GM23338 (cell line): ENCODE data around the gene TMPRSS3. TPM values are rescaled to one million over a fixed set of nuclear protein-coding genes. Genes with fewer than 3 reads are reported as not detected.
A peak's percentile ranks its signal among the peaks of the same experiment; 100 is the strongest.

ENCODE experiments used
- ATAC-seq: fragments of 200-7000 bp; cut with Tn5 transposase; 3 replicates; pipeline ENCODE4 v1.9.1; 2020
- DNase-seq: peaks from one replicate; pipeline ENCODE4 v3.0.0-alpha.2; 2015; ENCODE audit warnings: low spot score
- H2AFZ ChIP-seq: fragments of 200-600 bp; sonication (generic); 2 replicates; pipeline ENCODE4 v1.8.0; 2016; ENCODE audit warnings: antibody characterized with exemption, mild to moderate bottlenecking, moderate library complexity
- H3F3A ChIP-seq: fragments of 200-600 bp; sonication (generic); replicated peaks from 2 replicates; pipeline ENCODE4 v1.8.0; 2017; ENCODE audit warnings: antibody characterized with exemption, mixed run types, low read depth
- H3K27ac ChIP-seq: fragments of 200-600 bp; sonication (generic); 2 replicates; pipeline ENCODE4 v1.6.1; 2016; ENCODE audit warnings: low read depth
- H3K27me3 ChIP-seq: fragments of 200-600 bp; sonication (generic); 2 replicates; pipeline ENCODE4 v1.8.0; 2016; ENCODE audit warnings: mild to moderate bottlenecking, mixed run types, moderate library complexity; ENCODE audit not compliant: insufficient read depth
- H3K36me3 ChIP-seq: fragments of 200-600 bp; sonication (generic); 2 replicates; pipeline ENCODE4 v1.8.0; 2016; ENCODE audit warnings: mild to moderate bottlenecking; ENCODE audit not compliant: insufficient read depth
- H3K4me1 ChIP-seq: fragments of 200-600 bp; sonication (generic); 2 replicates; pipeline ENCODE4 v1.8.0; 2016; ENCODE audit warnings: mild to moderate bottlenecking, moderate library complexity; ENCODE audit not compliant: insufficient read depth
- H3K4me2 ChIP-seq: fragments of 200-600 bp; sonication (generic); 2 replicates; pipeline ENCODE4 v1.7.1; 2017; ENCODE audit warnings: mixed run types
- H3K4me3 ChIP-seq: fragments of 200-600 bp; sonication (generic); 2 replicates; pipeline ENCODE4 v1.6.1; 2016; ENCODE audit warnings: mixed run types
- H3K79me2 ChIP-seq: fragments of 200-600 bp; sonication (generic); replicated peaks from 2 replicates; pipeline ENCODE4 v1.8.0; 2017; ENCODE audit warnings: mild to moderate bottlenecking; ENCODE audit not compliant: insufficient read depth
- H3K9me2 ChIP-seq: fragments of 200-600 bp; sonication (generic); 2 replicates; pipeline ENCODE4 v1.8.0; 2017; ENCODE audit not compliant: insufficient read depth
- H4K20me1 ChIP-seq: fragments of 200-600 bp; sonication (generic); replicated peaks from 2 replicates; pipeline ENCODE4 v1.8.0; 2017; ENCODE audit warnings: mild to moderate bottlenecking; ENCODE audit not compliant: insufficient read depth
- H3K27ac Mint-ChIP-seq: 2 replicates; pipeline ENCODE4 v1.8.0; 2020; ENCODE audit warnings: inconsistent platforms, mild to moderate bottlenecking, moderate library complexity, mixed read lengths
- H3K27me3 Mint-ChIP-seq: 3 replicates; pipeline ENCODE4 v1.8.0; 2022; ENCODE audit warnings: low read depth, mild to moderate bottlenecking, moderate library complexity, mixed read lengths, inconsistent platforms; ENCODE audit not compliant: insufficient read depth, poor library complexity
- H3K36me3 Mint-ChIP-seq: 3 replicates; pipeline ENCODE4 v1.8.0; 2021; ENCODE audit warnings: low read depth, mild to moderate bottlenecking, inconsistent platforms, moderate library complexity, mixed read lengths
- H3K4me1 Mint-ChIP-seq: 3 replicates; pipeline ENCODE4 v1.8.0; 2020; ENCODE audit warnings: mild to moderate bottlenecking, inconsistent platforms, mixed read lengths
- H3K4me3 Mint-ChIP-seq: 3 replicates; pipeline ENCODE4 v1.8.0; 2021; ENCODE audit warnings: moderate library complexity, mild to moderate bottlenecking, inconsistent platforms, mixed read lengths
- H3K9me3 Mint-ChIP-seq: 3 replicates; pipeline ENCODE4 v1.8.0; 2020; ENCODE audit warnings: moderate library complexity, mild to moderate bottlenecking, inconsistent platforms, mixed read lengths
- CTCF ChIP-seq, 2 experiments: fragments of 200-600 bp in 1 of 2; sonication (generic) in 1 of 2; conservative IDR thresholded peaks; 2 replicates each; pipeline versions ENCODE4 v1.5.1 to v1.6.1; 2016 to 2017; ENCODE audit warnings: antibody characterized with exemption in 2 of 2, low read depth in 2 of 2, mild to moderate bottlenecking in 2 of 2, moderate library complexity in 1 of 2
- EZH2phosphoT487 ChIP-seq: fragments of 200-600 bp; sonication (generic); IDR thresholded peaks from one replicate; pipeline ENCODE4 v1.8.1; 2018; ENCODE audit warnings: antibody characterized with exemption; ENCODE audit not compliant: unreplicated experiment
- JUNB ChIP-seq: IDR thresholded peaks from one replicate; pipeline ENCODE4 v1.6.1; 2016; ENCODE audit warnings: antibody characterized with exemption; ENCODE audit not compliant: unreplicated experiment
- NANOG ChIP-seq: IDR thresholded peaks from 2 replicates; pipeline ENCODE4 v1.6.1; 2016; ENCODE audit warnings: antibody characterized with exemption, borderline replicate concordance
- REST ChIP-seq: IDR thresholded peaks from one replicate; pipeline ENCODE4 v1.6.1; 2018; ENCODE audit warnings: antibody characterized with exemption; ENCODE audit not compliant: unreplicated experiment
- ZNF114 ChIP-seq: fragments of 250-450 bp; sonication (Bioruptor Pico); IDR thresholded peaks from 2 replicates; pipeline ENCODE4 v1.5.0; 2020; ENCODE audit warnings: mild to moderate bottlenecking, moderate library complexity
- ZNF331 ChIP-seq: fragments of 250-450 bp; sonication (Bioruptor Pico); IDR thresholded peaks from 2 replicates; pipeline ENCODE4 v1.5.0; 2020; ENCODE audit warnings: low read depth, mild to moderate bottlenecking, moderate library complexity
- ZNF462 ChIP-seq: fragments of 250-450 bp; sonication (Bioruptor Pico); IDR thresholded peaks from 2 replicates; pipeline ENCODE4 v1.5.0; 2020; ENCODE audit warnings: mild to moderate bottlenecking, moderate library complexity
- polyA plus RNA-seq: library from polyadenylated mRNA; unstranded; fragments of >200 nt; fragmentation: Nextera tagmentation; extraction: Ambion mirVana; gene quantifications from 2 replicates; pipeline ENCODE4 v1.2.1, GENCODE V29; 2016
- total RNA-seq: library from RNA; depleted of rRNA; stranded (reverse); fragments of >200 nt; shearing (Covaris generic); gene quantifications from 2 replicates; pipeline ENCODE4 v1.2.3, GENCODE V29; 2014

Gene TMPRSS3
- total and polyA plus RNA-seq, 2 experiments from 2014 or later = 0.17 TPM; not detected in 1

- Histone ChIP-seq H3K4me2 (no peak overlapping the region), H3K79me2 (no peaks in the 10 kb centered on the region), H3K27me3 (no peaks in the 10 kb centered on the region), H3F3A (no peaks in the 10 kb centered on the region), H3K36me3 (no peaks in the 10 kb centered on the region), H3K4me3 (no peak overlapping the region), H3K9me2 (no peaks in the 10 kb centered on the region), H3K4me1 (no peaks in the 10 kb centered on the region), H3K27ac (no peak overlapping the region), H2AFZ (no peak overlapping the region), H4K20me1 (no peaks in the 10 kb centered on the region)
- peaks cover 27% of the 10 kb centered on the region for H3K9me3 Mint-ChIP-seq
- DNase-seq (peak; percentile 41), ATAC-seq (peak; percentile 68)
- peaks cover 7% of the 10 kb centered on the region for H3K27me3 Mint-ChIP-seq
- TF ChIP-seq JUNB (no peak), NANOG (no peak), ZNF114 (CRISPR knock-in tag) (no peak), REST (peak; percentile 72), ZNF331 (no peak)
- no peak overlapping the region for H3K4me3 Mint-ChIP-seq
- no peak overlapping the region for H3K27ac Mint-ChIP-seq
- no peaks in the 10 kb centered on the region for H3K36me3 Mint-ChIP-seq
- no peaks in the 10 kb centered on the region for H3K4me1 Mint-ChIP-seq
Observed at GRCh38 chr21:42429856-42430255, 34.0 kb upstream of the TMPRSS3 start.

- peaks cover 20% of the 10 kb centered on the region for H3K9me3 Mint-ChIP-seq
Observed at GRCh38 chr21:42429021-42429420, 33.2 kb upstream of the TMPRSS3 start.

More at GRCh38 chr21:42429021-42429420, 33.2 kb upstream of the TMPRSS3 start:
- H3K4me2 ChIP-seq = no peak overlapping the region
- Mint-ChIP-seq H3K27ac (no peak overlapping the region), H3K4me1 (no peaks in the 10 kb centered on the region), H3K27me3 (peaks cover 7% of the 10 kb centered on the region), H3K36me3 (no peaks in the 10 kb centered on the region), H3K4me3 (no peak overlapping the region)
- ATAC-seq (no peak), DNase-seq (no peak)
- no peaks in the 10 kb centered on the region for H3F3A ChIP-seq
- TF ChIP-seq ZNF462 (CRISPR knock-in tag) (no peak), EZH2phosphoT487 (no peak), CTCF (conservative IDR thresholded peaks at IDR 0.05; ENCODE audit: low read depth in 2 of 2) (no peak), JUNB (no peak)
- no peak overlapping the region for H3K27ac ChIP-seq
- no peaks in the 10 kb centered on the region for H4K20me1 ChIP-seq
- H3K79me2 ChIP-seq = no peaks in the 10 kb centered on the region
- no peaks in the 10 kb centered on the region for H3K9me2 ChIP-seq
- no peak overlapping the region for H3K4me3 ChIP-seq
- no peaks in the 10 kb centered on the region for H3K36me3 ChIP-seq
- no peaks in the 10 kb centered on the region for H3K27me3 ChIP-seq
- no peaks in the 10 kb centered on the region for H3K4me1 ChIP-seq
- H2AFZ ChIP-seq = no peak overlapping the region
